ENCODE measurements around the gene ENC1.

ENC1 gene

DNA sequence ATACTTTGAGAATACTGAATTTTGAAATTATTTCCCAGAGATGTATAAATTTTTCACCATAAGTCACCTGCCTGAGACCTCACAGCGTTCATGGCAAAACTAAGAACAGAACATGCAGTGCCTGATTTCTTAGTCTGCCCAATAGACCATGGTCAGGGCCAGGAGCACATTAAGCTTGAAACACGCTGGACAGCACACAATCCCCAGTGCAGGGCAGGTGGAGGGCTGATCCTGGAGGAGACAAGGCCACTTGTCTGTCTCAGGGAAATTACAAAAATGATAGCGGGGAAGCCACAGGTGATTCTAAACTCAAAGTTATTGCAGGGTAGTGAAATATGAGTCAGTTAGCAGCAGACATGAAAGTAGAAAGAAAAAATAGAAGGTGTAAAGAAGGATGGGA is 18.6 kb upstream of the ENC1 start:
- TF ChIP-seq PAX5 (IDR thresholded peaks at IDR 0.05; ENCODE audit: insufficient read depth, low read length, severe bottlenecking) (no peak), POU2F2 (IDR thresholded peaks at IDR 0.05; ENCODE audit: low read depth, low read length) (no peak), TAF1 (IDR thresholded peaks at IDR 0.05; ENCODE audit: low read depth, low read length) (no peak), SPI1 (IDR thresholded peaks at IDR 0.05; ENCODE audit: low read depth, low read length) (no peak)
- FAIRE-seq (no peak), DNase-seq (ENCODE audit: insufficient read length, low spot score) (no peak)

DNA sequence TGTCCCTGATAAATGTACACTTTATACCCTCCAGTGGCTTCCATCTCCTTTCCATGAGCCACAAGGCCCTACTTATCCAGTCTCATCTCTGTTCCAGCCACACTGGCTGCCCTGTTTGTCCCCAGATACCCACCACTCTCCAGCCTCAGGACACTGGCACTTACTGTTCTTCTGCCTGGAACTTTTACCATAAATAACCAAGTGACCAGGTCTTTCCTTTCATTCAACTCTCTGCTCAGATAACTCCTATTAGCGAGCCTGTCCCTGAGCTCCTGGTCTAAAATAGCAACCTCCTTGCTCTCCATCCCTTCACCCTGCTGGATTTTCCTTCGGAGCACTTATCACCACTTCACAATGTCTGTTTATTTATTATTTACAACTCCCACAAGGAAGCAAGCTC is 16.6 kb upstream of the ENC1 start:
- no peak for FAIRE-seq
- TF ChIP-seq SPI1 (IDR thresholded peaks at IDR 0.05; ENCODE audit: low read depth, low read length), result no peak
- no peak for TF ChIP-seq POLR2AphosphoS5 (IDR thresholded peaks at IDR 0.05; ENCODE audit: low read depth, low read length)
- no peak for TF ChIP-seq TAF1 (IDR thresholded peaks at IDR 0.05; ENCODE audit: low read depth, low read length)
- no peak for TF ChIP-seq PAX5 (IDR thresholded peaks at IDR 0.05; ENCODE audit: insufficient read depth, low read length, severe bottlenecking)
- TF ChIP-seq POU2F2 (IDR thresholded peaks at IDR 0.05; ENCODE audit: low read depth, low read length), result no peak
- no peak for TF ChIP-seq POLR2A (IDR thresholded peaks at IDR 0.05; ENCODE audit: low read depth, low read length)

DNA sequence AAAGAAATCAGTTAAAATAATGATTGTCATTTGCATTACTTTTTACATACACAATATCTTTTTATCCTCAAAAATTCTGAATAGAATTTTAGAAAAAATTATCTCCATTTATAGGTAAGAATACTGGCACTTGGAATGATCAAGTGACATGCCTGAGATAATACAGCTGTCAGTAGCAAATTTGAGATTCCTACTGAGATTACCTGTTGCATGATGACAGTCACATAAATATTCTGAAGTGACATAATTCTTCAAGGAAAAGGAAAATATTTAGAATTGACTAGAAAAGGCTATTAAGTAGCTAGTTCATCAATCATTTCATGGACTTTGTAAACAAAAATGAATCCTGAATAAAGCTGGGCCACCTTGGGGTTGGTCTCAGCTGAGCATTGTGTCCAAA is 15.2 kb upstream of the ENC1 start:
- FAIRE-seq, result no peak
- no peak for TF ChIP-seq POLR2AphosphoS5 (IDR thresholded peaks at IDR 0.05; ENCODE audit: low read depth, low read length)
- TF ChIP-seq TAF1 (IDR thresholded peaks at IDR 0.05; ENCODE audit: low read depth, low read length), result no peak
- TF ChIP-seq POLR2A (IDR thresholded peaks at IDR 0.05; ENCODE audit: low read depth, low read length), result no peak
- TF ChIP-seq PAX5 (IDR thresholded peaks at IDR 0.05; ENCODE audit: insufficient read depth, low read length, severe bottlenecking), result no peak
- no peak for TF ChIP-seq SPI1 (IDR thresholded peaks at IDR 0.05; ENCODE audit: low read depth, low read length)
- TF ChIP-seq POU2F2 (IDR thresholded peaks at IDR 0.05; ENCODE audit: low read depth, low read length), result no peak
- DNase-seq (ENCODE audit: insufficient read length, low spot score), result no peak

More for the DNA sequence above, 16.6 kb upstream of the ENC1 start:
- no peak for DNase-seq (ENCODE audit: insufficient read length, low spot score)

DNA sequence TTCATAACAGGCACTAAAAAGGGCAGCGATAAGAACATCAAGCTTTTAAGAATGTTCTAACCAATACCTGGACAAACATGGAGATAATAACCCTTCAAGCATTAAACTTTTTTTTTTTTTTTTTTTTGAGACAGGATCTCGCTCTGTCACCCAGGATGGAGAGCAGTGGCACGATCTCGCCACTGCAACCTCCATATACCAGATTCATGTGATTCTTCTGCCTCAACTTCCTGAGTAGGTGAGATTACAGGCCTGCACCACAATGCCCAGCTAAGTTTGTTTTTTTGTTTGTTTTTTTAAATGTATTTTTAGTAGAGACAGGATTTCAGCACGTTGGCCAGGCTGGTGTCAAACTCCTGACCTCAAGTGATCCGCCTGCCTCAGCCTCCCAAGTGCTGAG is 14.7 kb upstream of the ENC1 start:
- FAIRE-seq, result no peak
- TF ChIP-seq POLR2AphosphoS5 (IDR thresholded peaks at IDR 0.05; ENCODE audit: low read depth, low read length), result no peak
- no peak for TF ChIP-seq TAF1 (IDR thresholded peaks at IDR 0.05; ENCODE audit: low read depth, low read length)
- TF ChIP-seq POLR2A (IDR thresholded peaks at IDR 0.05; ENCODE audit: low read depth, low read length), result no peak
- TF ChIP-seq POU2F2 (IDR thresholded peaks at IDR 0.05; ENCODE audit: low read depth, low read length), result no peak
- TF ChIP-seq SPI1 (IDR thresholded peaks at IDR 0.05; ENCODE audit: low read depth, low read length), result no peak
- TF ChIP-seq PAX5 (IDR thresholded peaks at IDR 0.05; ENCODE audit: insufficient read depth, low read length, severe bottlenecking), result no peak

DNA sequence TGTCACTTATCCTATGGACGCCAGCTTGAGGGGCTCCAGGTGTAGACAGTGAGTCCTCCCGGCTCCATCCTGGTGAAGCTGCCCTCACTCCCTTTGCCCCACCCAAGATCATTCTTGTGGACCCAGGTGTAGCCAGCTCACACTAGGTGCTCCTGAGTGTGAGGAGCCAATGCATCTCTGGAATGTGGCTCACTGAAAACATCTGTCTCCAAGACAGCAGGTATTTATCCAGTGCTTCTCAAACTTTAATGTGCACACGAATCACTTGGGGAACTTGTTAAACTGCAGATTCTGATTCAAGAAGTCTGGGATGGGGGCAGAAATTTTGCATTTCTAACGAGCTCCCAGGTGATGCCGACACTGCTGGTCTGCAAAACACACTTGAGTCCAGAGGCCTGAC is 13.5 kb upstream of the ENC1 start:
- no peak for DNase-seq (ENCODE audit: insufficient read length, low spot score)
- FAIRE-seq, result no peak
- TF ChIP-seq POLR2A (IDR thresholded peaks at IDR 0.05; ENCODE audit: low read depth, low read length) (no peak), POU2F2 (IDR thresholded peaks at IDR 0.05; ENCODE audit: low read depth, low read length) (no peak), POLR2AphosphoS5 (IDR thresholded peaks at IDR 0.05; ENCODE audit: low read depth, low read length) (no peak), SPI1 (IDR thresholded peaks at IDR 0.05; ENCODE audit: low read depth, low read length) (no peak), PAX5 (IDR thresholded peaks at IDR 0.05; ENCODE audit: insufficient read depth, low read length, severe bottlenecking) (no peak), TAF1 (IDR thresholded peaks at IDR 0.05; ENCODE audit: low read depth, low read length) (no peak)

More for the DNA sequence above, 14.7 kb upstream of the ENC1 start:
- no peak for DNase-seq (ENCODE audit: insufficient read length, low spot score)

DNA sequence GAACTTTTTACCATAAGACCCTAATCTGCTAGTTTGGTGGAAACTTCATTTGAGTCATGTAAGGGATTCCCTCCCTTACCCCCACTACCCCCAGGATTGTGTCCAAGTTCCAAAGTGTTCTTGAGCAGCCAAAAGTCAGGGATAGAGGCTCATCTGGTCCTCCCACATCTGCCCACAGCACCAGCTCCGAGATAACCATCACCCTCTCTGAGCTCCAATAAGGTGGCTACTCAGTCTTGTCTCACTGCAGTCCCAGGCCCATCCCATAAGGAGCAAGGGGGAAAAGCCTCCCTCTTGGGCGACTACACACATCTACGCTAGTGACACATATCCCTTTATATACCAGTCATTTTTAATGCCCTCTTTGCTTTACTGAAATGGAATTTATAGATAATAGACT is 12.0 kb upstream of the ENC1 start:
- DNase-seq (ENCODE audit: insufficient read length, low spot score) (no peak), FAIRE-seq (no peak)
- TF ChIP-seq SPI1 (IDR thresholded peaks at IDR 0.05; ENCODE audit: low read depth, low read length) (no peak), PAX5 (IDR thresholded peaks at IDR 0.05; ENCODE audit: insufficient read depth, low read length, severe bottlenecking) (no peak), POLR2A (IDR thresholded peaks at IDR 0.05; ENCODE audit: low read depth, low read length) (no peak), POLR2AphosphoS5 (IDR thresholded peaks at IDR 0.05; ENCODE audit: low read depth, low read length) (no peak), POU2F2 (IDR thresholded peaks at IDR 0.05; ENCODE audit: low read depth, low read length) (no peak), TAF1 (IDR thresholded peaks at IDR 0.05; ENCODE audit: low read depth, low read length) (no peak)

DNA sequence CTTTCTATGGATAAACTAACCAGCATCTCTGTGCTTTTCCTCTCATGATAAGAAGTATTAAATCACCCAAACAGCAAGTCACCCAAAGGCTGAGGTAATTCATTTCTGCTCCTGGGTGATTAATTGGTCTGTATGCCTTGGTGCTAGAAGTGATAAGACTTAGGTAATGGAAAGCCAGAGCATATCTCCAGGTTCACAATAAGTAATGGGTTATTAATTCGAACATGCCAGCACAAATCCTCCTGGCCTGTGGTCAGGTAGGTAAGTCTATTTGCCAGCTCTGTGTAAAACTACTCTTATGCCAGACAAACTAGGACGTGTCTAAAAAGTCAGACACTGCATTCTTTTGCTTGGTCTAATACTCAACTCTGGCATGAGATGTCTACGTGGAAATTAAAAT is 11.2 kb upstream of the ENC1 start:
- no peak for FAIRE-seq
- no peak for DNase-seq (ENCODE audit: insufficient read length, low spot score)
- TF ChIP-seq POU2F2 (IDR thresholded peaks at IDR 0.05; ENCODE audit: low read depth, low read length) (no peak), PAX5 (IDR thresholded peaks at IDR 0.05; ENCODE audit: insufficient read depth, low read length, severe bottlenecking) (no peak)

DNA sequence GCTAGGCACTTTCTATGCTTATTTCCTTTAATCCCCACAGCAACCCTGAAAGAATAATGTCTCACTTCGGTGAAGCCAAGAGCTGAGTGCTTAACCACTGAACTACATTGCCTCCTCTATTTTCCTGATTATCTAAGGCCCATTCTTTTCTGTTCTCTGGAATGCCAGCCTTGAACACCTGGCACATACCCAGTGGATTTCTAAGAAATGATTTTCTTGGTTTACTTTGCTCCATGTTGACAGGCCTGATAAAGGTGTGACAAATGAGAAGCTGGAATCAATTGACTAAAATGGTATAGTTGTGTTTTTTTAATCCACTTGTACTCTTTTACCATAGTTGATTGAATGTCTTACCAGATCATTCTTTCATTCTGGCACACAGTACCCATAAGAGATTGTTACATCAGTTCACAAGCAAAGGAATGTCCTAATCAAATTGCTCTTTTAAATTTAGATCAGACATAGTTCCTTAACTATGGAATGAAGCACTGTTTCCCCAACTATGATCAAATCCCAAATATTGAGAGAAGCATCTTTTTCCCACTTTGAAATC is 9.0 kb upstream of the ENC1 start:
- no peak for TF ChIP-seq TAF1 (IDR thresholded peaks at IDR 0.05; ENCODE audit: low read depth, low read length)
- no peak for FAIRE-seq
- no peak for DNase-seq (ENCODE audit: insufficient read length, low spot score)

DNA sequence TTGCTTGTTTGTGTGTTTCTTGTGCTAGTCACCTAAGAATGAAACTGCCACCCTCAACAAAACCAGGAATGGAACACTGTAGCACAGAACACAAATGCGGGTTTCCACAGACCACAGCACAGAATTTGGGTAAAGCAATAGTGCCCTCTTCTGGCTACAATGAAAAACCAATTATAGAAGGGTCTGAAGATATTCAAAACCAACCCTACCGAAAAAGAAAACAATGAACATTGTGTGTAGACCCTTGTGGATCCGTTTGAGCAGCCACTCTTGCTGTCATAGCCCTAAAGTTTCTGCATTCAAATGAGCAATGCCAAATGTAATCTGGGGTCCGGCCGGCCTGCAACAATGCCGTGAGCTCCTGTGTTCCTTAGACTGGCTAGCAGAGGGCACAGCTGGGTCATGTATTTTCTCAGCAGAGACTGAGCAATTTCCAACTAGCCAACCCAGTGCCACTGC is 8.3 kb upstream of the ENC1 start:
- FAIRE-seq (peak; percentile 95), DNase-seq (ENCODE audit: insufficient read length, low spot score) (peak; percentile 31)
- no peak for TF ChIP-seq SPI1 (IDR thresholded peaks at IDR 0.05; ENCODE audit: low read depth, low read length)
- no peak for TF ChIP-seq POLR2A (IDR thresholded peaks at IDR 0.05; ENCODE audit: low read depth, low read length)
- no peak for TF ChIP-seq TAF1 (IDR thresholded peaks at IDR 0.05; ENCODE audit: low read depth, low read length)
- no peak for TF ChIP-seq POU2F2 (IDR thresholded peaks at IDR 0.05; ENCODE audit: low read depth, low read length)
- no peak for TF ChIP-seq POLR2AphosphoS5 (IDR thresholded peaks at IDR 0.05; ENCODE audit: low read depth, low read length)
- TF ChIP-seq PAX5 (IDR thresholded peaks at IDR 0.05; ENCODE audit: insufficient read depth, low read length, severe bottlenecking), result no peak

DNA sequence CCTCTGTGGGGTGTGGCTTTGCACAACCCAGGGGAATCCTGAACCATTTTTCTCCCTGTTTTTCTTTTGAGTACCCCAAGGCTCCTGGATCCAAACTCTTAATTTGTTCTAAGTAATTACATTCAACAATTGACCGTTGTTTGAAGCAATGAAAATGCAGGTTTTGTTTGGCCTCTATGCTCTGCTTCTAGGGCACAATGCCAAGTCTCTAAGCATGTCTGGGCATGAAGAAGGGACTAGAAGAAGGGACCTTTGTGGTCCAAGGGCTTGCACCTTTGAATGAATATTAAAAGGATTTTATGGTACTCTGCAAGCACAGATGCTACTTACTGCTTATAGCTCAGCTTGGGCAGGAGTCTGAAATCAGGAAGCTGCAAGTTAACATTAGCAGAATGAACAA is 6.6 kb upstream of the ENC1 start:
- FAIRE-seq, result no peak
- DNase-seq (ENCODE audit: insufficient read length, low spot score), result no peak
- TF ChIP-seq POLR2AphosphoS5 (IDR thresholded peaks at IDR 0.05; ENCODE audit: low read depth, low read length) (no peak), POLR2A (IDR thresholded peaks at IDR 0.05; ENCODE audit: low read depth, low read length) (no peak), TAF1 (IDR thresholded peaks at IDR 0.05; ENCODE audit: low read depth, low read length) (no peak), PAX5 (IDR thresholded peaks at IDR 0.05; ENCODE audit: insufficient read depth, low read length, severe bottlenecking) (no peak), POU2F2 (IDR thresholded peaks at IDR 0.05; ENCODE audit: low read depth, low read length) (no peak), SPI1 (IDR thresholded peaks at IDR 0.05; ENCODE audit: low read depth, low read length) (no peak)
